Pancreas (tissue), 10 donors: Measurements from ENCODE around the gene UBE2H. TPM values are rescaled to one million over a fixed set of nuclear protein-coding genes. Genes with fewer than 3 reads are reported as not detected.

Experiments used
- ATAC-seq, 4 donors: fragments of 200-7000 bp; cut with Tn5 transposase; one replicate each; pipeline versions ENCODE4 v1.8.0 to v1.9.1; 2020; ENCODE audit warnings: mild to moderate bottlenecking in 4 of 4, moderate library complexity in 4 of 4
- DNase-seq, 6 donors: peaks; one replicate each; pipeline ENCODE4 v3.0.0-alpha.2; 2020
- FAIRE-seq: peaks from 2 replicates; lab custom pipeline; 2012; peaks lifted over from hg19 to GRCh38; lab: Jason Lieb, UNC
- H3K27ac ChIP-seq, 4 donors: fragments of 200-600 bp; sonication (generic); 1 replicate in 3 of 4; 2 replicates in 1 of 4; pipeline versions ENCODE4 v1.5.0 to v1.8.0; 2020
- H3K27me3 ChIP-seq, 4 donors: fragments of 200-600 bp; one replicate each; pipeline ENCODE4 v1.8.0; 2021
- H3K36me3 ChIP-seq, 3 donors: fragments of 200-600 bp; sonication (generic) in 1 of 3; one replicate each; pipeline versions ENCODE4 v1.5.0 to v1.8.0; 2020 to 2021
- H3K4me1 ChIP-seq, 3 donors: fragments of 200-600 bp; one replicate each; pipeline ENCODE4 v1.8.0; 2021
- H3K4me3 ChIP-seq, 4 donors: fragments of 200-600 bp; sonication (generic) in 2 of 4; one replicate each; pipeline versions ENCODE4 v1.5.0 to v1.8.0; 2020 to 2021
- H3K9me3 ChIP-seq, 4 donors: fragments of 200-600 bp; one replicate each; pipeline ENCODE4 v1.8.0; 2021
- CTCF ChIP-seq, 4 donors: fragments of 200-600 bp; sonication (generic) in 3 of 4; IDR thresholded peaks; one replicate each; pipeline versions ENCODE4 v1.5.0 to v1.8.0; 2021; ENCODE audit warnings: antibody characterized with exemption in 4 of 4
- WGBS, 2 donors: extraction: QIAGEN DNeasy Blood & Tissue Kit; methylation state at CpG; one replicate each; pipeline ENCODE4 v1.1.7; 2013; 5-methylcytosine and 5-hydroxymethylcytosine counted together
- intact Hi-C, 3 donors: fragments of 100-400 bp; cut with DNase I; formaldehyde crosslinking; loops; one replicate each; pipeline versions ENCODE4 v1.11.1 to v1.14.2; 2022
- polyA plus RNA-seq, 2 donors: library from polyadenylated mRNA; stranded (reverse); fragments of 200-250 nt; gene quantifications; one replicate each; pipeline ENCODE4 v1.2.3, GENCODE V29; 2013
- total RNA-seq, 6 donors: library from RNA; stranded (reverse); fragmentation: NEBNext Ultra II Directional in 4 of 6; extraction: Animal tissue kit (Norgen Biotek cat#: 25700) in 4 of 6; gene quantifications; one replicate each; pipeline versions ENCODE4 v1.2.1 to v1.2.4, GENCODE V29; 2021 to 2023
- donor health status: healthy with polysubstance abuse.
- donor health status: DM: no; HTN: no; CAD: no; lungs with moderate emphysema.
- donor health status: DM: no; HTN: no; CAD: no.
- donor health status: control.
- donor health status: control.
- donor health status: Bipolar disorder and iron deficiency.
- donor health status: DM: yes; HTN: yes; CAD: no.
- donor health status: DM: no; HTN: no; CAD: no.
- donor health status: DM: no; HTN: no; CAD: no.
- donor health status: DM: yes; HTN: yes; CAD: no.

Gene UBE2H
- total and polyA plus RNA-seq, 8 donors: 16.7 to 85.6 (median 62.6) TPM

- Histone ChIP-seq H3K36me3 (no peaks in the 10 kb centered on the region), H3K27ac (no peak overlapping the region), H3K4me3 (no peak overlapping the region), H3K27me3 (no peaks in the 10 kb centered on the region), H3K9me3 (no peaks in the 10 kb centered on the region), H3K4me1 (peaks cover 15 to 19% (median 16%) of the 10 kb centered on the region in 3 donors)
- FAIRE-seq (no peak), DNase-seq (peak in 1 of 6 donors; percentile 21), ATAC-seq (no peak)
- TF ChIP-seq CTCF (IDR thresholded peaks at IDR 0.05): no peak
- 69 to 73% methylated on average over 6 of the region's 6 CpGs for WGBS, 2 donors
- intact Hi-C loops: no loop called here
These were observed 9.4 kb downstream of the UBE2H start for GRCh38 chr7:129943352-129943751.

DNA sequence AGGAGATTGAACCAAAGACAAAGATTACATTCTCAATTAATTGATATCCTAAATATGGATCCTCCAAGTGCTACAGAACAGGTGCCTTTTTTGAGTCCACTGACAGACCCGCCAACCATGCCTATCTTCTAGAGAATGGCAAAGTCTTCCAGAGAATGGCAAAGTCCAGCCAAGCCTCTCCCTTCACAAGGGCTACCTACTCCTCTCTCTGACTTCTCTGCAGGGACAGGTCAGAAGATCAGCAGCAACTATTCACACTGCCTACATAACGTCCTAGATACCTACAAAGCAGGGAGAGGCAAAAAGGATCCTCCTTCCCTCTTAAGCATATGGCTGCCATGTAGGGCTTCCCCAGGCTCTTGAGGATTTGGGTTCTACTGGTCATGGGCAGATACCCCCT, 12.4 kb downstream of the UBE2H start:
- 57 to 59% methylated on average over 2 of the region's 2 CpGs for WGBS, 2 donors
- FAIRE-seq: no peak
- no peak for TF ChIP-seq CTCF (IDR thresholded peaks at IDR 0.05)
- Histone ChIP-seq H3K4me3 (no peak overlapping the region), H3K9me3 (no peaks in the 10 kb centered on the region), H3K36me3 (no peaks in the 10 kb centered on the region), H3K27ac (no peak overlapping the region), H3K4me1 (peaks cover 0 to 10% (median 4%) of the 10 kb centered on the region in 3 donors), H3K27me3 (no peaks in the 10 kb centered on the region)
- peak in 1 of 6 donors; percentile 6 for DNase-seq
- peak in 2 of 4 donors; percentile 18 to 31 for ATAC-seq
- intact Hi-C loops: no loop called here

DNA sequence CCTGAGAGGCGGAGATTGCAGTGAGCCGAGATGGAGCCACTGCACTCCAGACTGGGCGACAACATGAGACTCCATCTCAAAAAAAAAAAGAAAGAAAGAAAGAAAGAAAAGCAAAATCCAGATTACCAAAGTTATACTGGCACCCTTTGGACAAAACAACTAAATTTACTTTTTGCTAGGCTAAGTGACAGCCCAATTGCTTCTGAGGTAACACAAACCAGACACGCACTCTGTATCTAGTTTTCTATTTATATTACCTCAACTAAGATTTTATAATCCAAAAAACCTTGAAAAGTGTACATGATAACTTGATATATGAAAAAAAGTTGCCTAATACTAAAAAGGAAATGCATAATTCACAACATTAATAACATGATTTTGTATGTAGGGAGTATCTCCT, 12.9 kb downstream of the UBE2H start:
- 81 to 82% methylated on average over 4 of the region's 4 CpGs for WGBS, 2 donors
- intact Hi-C loops: no loop called here

GRCh38 chr7:129933627-129934026, 19.1 kb downstream of the UBE2H start:
- Histone ChIP-seq H3K4me1 (peaks cover 0 to 7% (median 0%) of the 10 kb centered on the region in 3 donors), H3K9me3 (no peaks in the 10 kb centered on the region), H3K27me3 (no peaks in the 10 kb centered on the region), H3K27ac (no peak overlapping the region), H3K36me3 (peaks cover 0 to 3% (median 0%) of the 10 kb centered on the region in 3 donors), H3K4me3 (no peak overlapping the region)
- no peak for FAIRE-seq
- no peak for TF ChIP-seq CTCF (IDR thresholded peaks at IDR 0.05)
- WGBS, 2 donors: 57 to 61% methylated on average over 3 of the region's 3 CpGs
- DNase-seq: no peak
- ATAC-seq: no peak
- intact Hi-C loops: no loop called here

More for the DNA sequence above, 12.9 kb downstream of the UBE2H start:
- TF ChIP-seq CTCF (IDR thresholded peaks at IDR 0.05): no peak
- no peaks in the 10 kb centered on the region for H3K36me3 ChIP-seq
- ATAC-seq (no peak), DNase-seq (no peak), FAIRE-seq (no peak)
- H3K27me3 ChIP-seq: no peaks in the 10 kb centered on the region
- no peak overlapping the region for H3K4me3 ChIP-seq
- H3K9me3 ChIP-seq: no peaks in the 10 kb centered on the region
- H3K4me1 ChIP-seq: peaks cover 0 to 10% (median 0%) of the 10 kb centered on the region in 3 donors
- no peak overlapping the region for H3K27ac ChIP-seq

DNA sequence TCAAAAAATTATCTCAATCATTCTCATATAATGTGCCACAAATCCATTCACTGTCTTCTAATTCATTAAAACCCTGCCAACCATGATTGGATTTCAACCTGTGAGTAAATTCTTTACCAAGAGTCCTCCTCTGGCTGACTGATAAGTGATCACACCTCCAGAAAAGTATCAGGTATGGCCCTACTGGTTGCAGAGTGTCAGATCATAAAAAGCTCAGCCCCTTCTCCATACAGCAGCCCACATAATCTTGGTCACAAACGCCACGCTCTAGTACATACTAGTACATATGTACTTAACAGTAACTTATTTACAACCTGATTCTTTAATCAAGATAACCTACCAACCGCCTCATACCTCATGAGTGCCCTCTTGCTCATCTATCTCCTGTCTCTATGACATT, 26.1 kb downstream of the UBE2H start:
- FAIRE-seq (no peak), ATAC-seq (no peak)
- no peak for TF ChIP-seq CTCF (IDR thresholded peaks at IDR 0.05)

More for the DNA sequence above, 26.1 kb downstream of the UBE2H start:
- H3K27ac ChIP-seq: no peak overlapping the region
- DNase-seq: no peak
- H3K27me3 ChIP-seq: no peaks in the 10 kb centered on the region
- intact Hi-C loops: no loop called here
- peaks cover 0 to 9% (median 0%) of the 10 kb centered on the region in 3 donors for H3K36me3 ChIP-seq
- 52 to 55% methylated on average over 3 of the region's 3 CpGs for WGBS, 2 donors
- no peaks in the 10 kb centered on the region for H3K9me3 ChIP-seq
- peaks cover 8 to 16% (median 9%) of the 10 kb centered on the region in 3 donors for H3K4me1 ChIP-seq
- H3K4me3 ChIP-seq: no peak overlapping the region
